NCI-H345 treated with DMSO at 0.1 percent for 48 hours (cell line): ENCODE measurements around the gene IGHMBP2.
"Not testable (repeated sequence)": the region's sequence is repeated elsewhere in the genome, so short reads cannot be mapped to it uniquely, and the experiment has no call there.

Source experiments
- DNase-seq: peaks from one replicate; lab custom pipeline; 2025; ENCODE audit not compliant: unreplicated experiment; lab: John Stamatoyannopoulos, UW

Gene IGHMBP2

GRCh38 chr11:68903288-68904247 lies at the start of gene IGHMBP2, which contains the start of gene MRPL21:
Gene IGHMBP2, plus strand, starts transcription at chr11:68903891. Its CDS starts 62 bp downstream, at chr11:68903953.
Gene MRPL21, minus strand, starts transcription at chr11:68903832. Its CDS starts 22 bp downstream, at chr11:68903810.
- peak; percentile 62 for DNase-seq

DNA sequence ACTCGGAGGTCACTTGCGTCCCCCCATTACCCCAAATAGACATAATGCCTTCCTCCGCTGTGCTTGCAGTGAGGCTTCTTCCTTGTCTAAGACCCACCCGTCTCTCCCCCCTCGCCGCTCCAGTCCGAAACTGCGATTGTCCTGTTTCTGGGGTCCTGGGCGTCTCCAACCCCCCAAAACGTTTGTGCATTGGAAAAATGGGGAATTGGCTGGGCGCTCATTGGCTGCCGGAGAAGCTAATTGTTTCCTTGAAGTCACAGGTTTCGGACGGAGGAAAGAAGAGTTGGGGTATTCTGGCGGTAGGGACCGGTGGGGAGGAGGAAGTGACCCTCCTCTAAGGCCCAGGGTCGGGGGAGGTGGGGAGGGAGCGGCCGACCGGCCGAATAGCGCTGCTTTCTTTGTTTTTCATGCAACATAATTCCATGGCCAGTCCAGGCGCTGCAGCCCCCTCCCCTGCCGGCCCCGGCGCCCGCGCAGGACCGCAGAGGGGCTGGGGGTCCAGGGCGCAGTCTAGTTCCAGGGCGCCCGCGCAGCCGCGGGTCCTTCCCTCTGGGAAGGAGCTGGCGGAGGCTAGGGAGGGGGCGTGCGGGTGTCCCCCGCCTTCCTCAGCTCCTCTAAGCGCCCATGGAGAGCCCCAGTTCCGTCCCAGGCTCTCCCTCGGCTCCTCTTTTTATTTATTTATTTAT lies 49.3 kb upstream of the IGHMBP2 start:
- no peak for DNase-seq

- DNase-seq, result no peak
Measured at GRCh38 chr11:68855205-68855981, 48.3 kb upstream of the IGHMBP2 start.

GRCh38 chr11:68856425-68857030 lies 47.2 kb upstream of the IGHMBP2 start:
- DNase-seq, result not testable (repeated sequence)

GRCh38 chr11:68857037-68857586 lies 46.6 kb upstream of the IGHMBP2 start:
- no peak for DNase-seq

DNA sequence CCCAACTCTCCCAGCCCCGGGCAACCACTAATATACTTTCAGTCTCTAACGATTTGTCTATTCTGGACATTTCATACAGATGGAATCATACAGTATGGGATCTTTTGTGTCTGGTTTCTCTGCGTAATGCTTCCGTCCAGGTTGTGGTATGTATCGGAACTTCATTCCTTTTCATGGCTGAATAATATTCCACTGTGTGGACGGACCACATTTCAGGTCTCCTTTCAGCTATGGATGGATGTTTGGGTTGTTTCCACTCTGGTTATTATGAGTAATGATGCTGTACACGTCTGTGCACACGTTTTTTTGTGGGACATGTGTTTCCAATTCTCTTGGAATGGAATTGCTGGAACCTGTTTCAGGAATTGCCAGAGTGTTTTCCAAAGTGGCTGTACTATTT lies 44.6 kb upstream of the IGHMBP2 start:
- no peak for DNase-seq

DNA sequence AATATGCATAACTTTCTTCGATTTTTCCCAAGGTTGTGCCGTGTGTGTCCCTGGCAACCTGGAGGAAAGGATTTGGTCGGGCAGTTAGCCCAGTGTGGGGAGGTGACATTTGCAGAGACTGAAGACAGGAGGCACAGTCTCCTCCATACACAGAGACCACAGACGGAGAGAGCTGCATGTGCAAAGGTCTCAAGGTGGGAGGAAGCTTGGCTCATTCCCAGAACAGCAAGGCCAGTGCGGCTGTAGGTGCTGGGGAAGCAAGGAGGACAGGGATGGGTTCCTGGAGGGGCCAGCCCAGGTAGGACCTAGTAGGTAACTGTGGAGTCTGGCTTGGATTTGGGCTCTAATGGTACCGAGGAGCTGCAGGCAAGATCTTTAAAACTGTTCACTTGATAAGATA lies 41.3 kb upstream of the IGHMBP2 start:
- DNase-seq, result no peak

GRCh38 chr11:68863553-68864265 lies 40.0 kb upstream of the IGHMBP2 start:
- no peak for DNase-seq

DNA sequence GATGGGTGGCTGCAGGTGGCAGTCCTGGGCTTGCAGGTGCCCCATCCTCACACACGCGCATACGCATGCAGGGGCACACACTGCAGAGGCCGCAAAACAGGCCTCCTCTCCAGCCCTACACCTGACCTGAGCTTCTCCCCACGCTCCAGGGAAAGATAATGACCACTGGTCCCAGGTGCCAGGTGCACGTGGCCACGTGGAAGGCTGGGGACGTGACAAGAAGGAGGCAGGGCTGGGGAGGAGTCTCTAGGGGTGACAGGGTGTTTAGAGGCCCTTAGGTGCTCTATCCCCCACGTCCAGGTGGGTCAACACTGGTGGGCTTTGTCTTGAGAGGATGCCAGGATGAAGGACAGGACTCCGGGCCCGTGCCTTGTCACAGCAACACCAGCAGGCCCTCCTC lies 38.5 kb upstream of the IGHMBP2 start:
- no peak for DNase-seq

- DNase-seq, result no peak
Measured at GRCh38 chr11:68867066-68867465, 36.6 kb upstream of the IGHMBP2 start.

GRCh38 chr11:68868221-68868835 lies 35.4 kb upstream of the IGHMBP2 start:
- DNase-seq, result no peak

DNA sequence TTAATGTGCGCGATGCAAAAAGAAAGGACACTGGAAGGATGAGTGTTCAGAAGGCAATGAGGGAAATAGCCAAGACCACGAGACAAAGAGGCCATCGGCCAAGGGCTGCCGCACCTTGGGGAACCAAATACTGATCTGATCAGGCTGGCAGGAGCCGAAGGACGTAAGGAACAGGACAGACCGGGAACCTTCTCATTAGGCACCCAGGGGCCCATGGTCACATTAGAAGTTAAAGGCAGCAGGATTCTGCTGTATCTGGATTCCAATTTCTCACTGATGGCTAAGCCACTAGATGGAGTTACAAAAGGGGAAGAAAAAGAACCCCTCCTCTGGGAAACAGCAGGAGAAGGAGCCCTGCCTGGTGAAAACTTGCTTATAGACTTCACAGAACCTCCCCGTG lies 33.2 kb upstream of the IGHMBP2 start:
- DNase-seq, result no peak

GRCh38 chr11:68872216-68873003 lies 31.3 kb upstream of the IGHMBP2 start:
- DNase-seq, result no peak

DNA sequence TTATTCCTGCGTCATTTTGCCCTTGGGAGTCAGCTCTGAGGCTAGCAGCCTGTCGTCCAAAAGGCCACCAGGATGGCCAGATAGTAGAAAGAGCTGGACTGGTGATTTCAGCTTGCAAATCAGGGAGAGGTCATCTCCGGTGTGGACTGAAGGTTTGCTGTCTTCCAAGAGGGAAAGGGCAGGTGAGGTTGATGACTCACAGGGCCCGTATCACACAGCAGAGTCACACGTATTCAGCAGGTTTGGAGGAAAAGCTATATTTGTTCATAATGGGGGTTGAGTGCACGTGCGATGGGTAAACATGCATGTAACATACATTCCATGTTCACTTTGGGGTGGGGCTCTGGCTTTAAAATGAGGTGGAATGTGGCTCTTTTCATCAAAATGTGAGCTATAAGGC lies 25.7 kb upstream of the IGHMBP2 start:
- no peak for DNase-seq

- DNase-seq, result no peak
Measured at GRCh38 chr11:68880851-68881250, 22.8 kb upstream of the IGHMBP2 start.

DNA sequence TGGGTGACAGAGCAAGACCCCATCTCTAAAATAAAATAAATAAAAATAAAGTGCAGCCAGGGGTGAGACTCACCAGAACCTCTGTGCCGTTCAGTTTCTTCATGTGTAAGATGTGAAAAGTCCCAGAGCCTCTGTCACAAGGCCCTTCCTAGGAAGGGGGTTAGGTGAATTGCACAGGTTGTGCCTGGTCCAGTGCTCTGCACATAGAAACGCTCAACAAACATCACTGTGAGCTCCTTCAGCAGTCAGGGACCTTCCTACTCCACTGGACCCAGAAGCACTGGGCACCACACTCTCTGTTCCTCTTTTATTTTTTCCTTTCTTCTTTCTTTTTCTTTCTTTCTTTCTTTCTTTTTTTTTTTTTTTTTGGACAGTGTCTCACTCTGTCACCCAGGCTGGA lies 22.4 kb upstream of the IGHMBP2 start:
- DNase-seq, result no peak

DNA sequence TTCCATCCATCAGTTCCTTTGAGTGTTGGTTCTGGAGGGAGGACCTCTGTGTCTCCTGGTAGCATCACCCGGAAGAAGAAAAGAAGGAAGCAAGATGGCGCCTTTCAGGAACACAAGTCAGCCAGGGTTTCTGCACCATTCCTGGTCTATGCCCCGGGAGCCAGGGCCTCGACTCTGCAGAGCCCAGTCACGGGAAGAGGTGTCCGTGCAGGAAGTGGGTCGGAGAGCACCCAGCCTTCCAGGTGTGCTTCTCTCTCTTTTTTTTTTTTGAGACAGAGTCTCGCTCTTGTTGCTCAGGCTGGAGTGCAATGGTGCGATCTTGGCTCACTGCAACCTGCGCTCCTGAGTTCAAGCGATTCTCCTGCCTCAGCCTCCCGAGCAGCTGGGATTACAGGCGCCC lies 21.3 kb upstream of the IGHMBP2 start:
- no peak for DNase-seq

- not testable (repeated sequence) for DNase-seq
Measured at GRCh38 chr11:68884827-68885226, 18.9 kb upstream of the IGHMBP2 start.
